Posterior cingulate gyrus (tissue), 11 donors: ENCODE measurements around the gene KIAA1549.

Experiments used
- DNase-seq, 10 donors: peaks; one replicate each; pipeline versions ENCODE4 v3.0.0 to v3.0.0-alpha.2; 2020 to 2021; ENCODE audit warnings: mixed read lengths in 3 of 10
- intact Hi-C: fragments of 100-400 bp; cut with DNase I; formaldehyde crosslinking; loops from one replicate; pipeline ENCODE4 v1.15.1; 2023

Gene KIAA1549

GRCh38 chr7:138866353-138866752, 114.8 kb downstream of the KIAA1549 start:
- intact Hi-C loops: no loop called here
- DNase-seq: no peak

- DNase-seq: no peak
- intact Hi-C loops: no loop called here
These were observed 115.3 kb downstream of the KIAA1549 start for GRCh38 chr7:138865843-138866242.

- DNase-seq: no peak
- intact Hi-C loops: no loop called here
These were observed 116.5 kb downstream of the KIAA1549 start for GRCh38 chr7:138864667-138865066.

- intact Hi-C loops: no loop called here
- peak in 2 of 10 donors; percentile 54 to 72 for DNase-seq
These were observed 117.3 kb downstream of the KIAA1549 start for GRCh38 chr7:138863931-138864330.

GRCh38 chr7:138861051-138861450, 120.1 kb downstream of the KIAA1549 start:
- intact Hi-C loops: no loop called here
- no peak for DNase-seq

- no peak for DNase-seq
- intact Hi-C loops: no loop called here
These were observed 123.5 kb downstream of the KIAA1549 start for GRCh38 chr7:138857728-138858127.

GRCh38 chr7:138854115-138854645, 127.0 kb downstream of the KIAA1549 start:
- no peak for DNase-seq
- intact Hi-C loops: no loop called here

GRCh38 chr7:138853448-138853847, 127.7 kb downstream of the KIAA1549 start:
- intact Hi-C loops: no loop called here
- DNase-seq: no peak

- intact Hi-C loops: no loop called here
- no peak for DNase-seq
These were observed 128.7 kb downstream of the KIAA1549 start for GRCh38 chr7:138852469-138852868.

- no peak for DNase-seq
- intact Hi-C loops: no loop called here
These were observed 131.5 kb downstream of the KIAA1549 start for GRCh38 chr7:138849701-138850100.

GRCh38 chr7:138848056-138848980, 132.9 kb downstream of the KIAA1549 start:
- no peak for DNase-seq
- intact Hi-C loops: no loop called here

GRCh38 chr7:138845711-138846110, 135.5 kb downstream of the KIAA1549 start:
- intact Hi-C loops: no loop called here
- no peak for DNase-seq

GRCh38 chr7:138843632-138844580, 137.3 kb downstream of the KIAA1549 start:
- intact Hi-C loops: no loop called here
- DNase-seq: no peak

GRCh38 chr7:138842111-138842510, 139.1 kb downstream of the KIAA1549 start:
- intact Hi-C loops: no loop called here
- no peak for DNase-seq

- DNase-seq: no peak
These were observed 143.0 kb downstream of the KIAA1549 start for GRCh38 chr7:138838166-138838565.

GRCh38 chr7:138837627-138838026, 143.6 kb downstream of the KIAA1549 start:
- DNase-seq: peak in 2 of 10 donors; percentile 70 to 71

More at GRCh38 chr7:138838166-138838565, 143.0 kb downstream of the KIAA1549 start:
- intact Hi-C loops: no loop called here

GRCh38 chr7:138835087-138835486, 146.1 kb downstream of the KIAA1549 start:
- DNase-seq: no peak
- intact Hi-C loops: no loop called here

More at GRCh38 chr7:138837627-138838026, 143.6 kb downstream of the KIAA1549 start:
- intact Hi-C loops: no loop called here

- intact Hi-C loops: no loop called here
- no peak for DNase-seq
These were observed 146.6 kb downstream of the KIAA1549 start for GRCh38 chr7:138834583-138834982.

- DNase-seq: no peak
- intact Hi-C loops: no loop called here
These were observed 147.6 kb downstream of the KIAA1549 start for GRCh38 chr7:138833596-138833995.

- no peak for DNase-seq
- intact Hi-C loops: no loop called here
These were observed 148.2 kb downstream of the KIAA1549 start for GRCh38 chr7:138832966-138833365.

GRCh38 chr7:138829335-138829734, 151.9 kb downstream of the KIAA1549 start:
- intact Hi-C loops: no loop called here
- peak in 1 of 10 donors; percentile 60 for DNase-seq
